PC-9 (cell line): Measurements from ENCODE around the gene COMMD9. TPM values are rescaled to one million over a fixed set of nuclear protein-coding genes. Genes with fewer than 3 reads are reported as not detected.

ENCODE experiments used
- BruUV-seq: library from RNA; stranded (reverse); fragments of 400-500 nt; replicated peaks from 2 replicates; lab custom pipeline; 2021; lab: Mats Ljungman, UMichigan
- CTCF ChIA-PET: fragments of 300-600 bp; sonication (Branson Sonifier 250); formaldehyde crosslinking; loops from one replicate; lab custom pipeline; 2022; ENCODE audit warnings: antibody characterized with exemption; lab: Charles Lee
- POLR2A ChIA-PET: fragments of 300-600 bp; sonication (Branson Sonifier 250); formaldehyde crosslinking; loops from one replicate; lab custom pipeline; 2022; ENCODE audit warnings: antibody characterized with exemption; ENCODE audit not compliant: unreplicated experiment; lab: Charles Lee
- DNase-seq, 2 experiments: peaks; one replicate each; pipeline versions ENCODE4 v3.0.0 to v3.0.0-alpha.2; 2015 to 2022; ENCODE audit warnings: mixed read lengths in 1 of 2
- H2AFZ ChIP-seq: fragments of 200-600 bp; sonication (generic); 2 replicates; pipeline ENCODE4 v1.8.1; 2017; ENCODE audit warnings: antibody characterized with exemption
- H3F3A ChIP-seq: fragments of 200-600 bp; sonication (generic); 2 replicates; pipeline ENCODE4 v1.8.1; 2017; ENCODE audit warnings: antibody characterized with exemption, mild to moderate bottlenecking, low read depth; ENCODE audit not compliant: insufficient read depth
- H3K27ac ChIP-seq: fragments of 200-600 bp; sonication (generic); 2 replicates; pipeline ENCODE4 v1.6.1; 2016; ENCODE audit warnings: mixed run types
- H3K27me3 ChIP-seq: fragments of 200-600 bp; sonication (generic); 2 replicates; pipeline ENCODE4 v1.6.1; 2016; ENCODE audit warnings: low read depth, mixed run types; ENCODE audit not compliant: insufficient read depth
- H3K36me3 ChIP-seq: fragments of 200-600 bp; sonication (generic); 2 replicates; pipeline ENCODE4 v1.6.1; 2016; ENCODE audit warnings: low read depth, mixed run types
- H3K4me1 ChIP-seq: fragments of 200-600 bp; sonication (generic); replicated peaks from 2 replicates; pipeline ENCODE4 v1.6.1; 2016; ENCODE audit warnings: mixed run types; ENCODE audit not compliant: insufficient read depth
- H3K4me2 ChIP-seq: fragments of 200-600 bp; sonication (generic); 2 replicates; pipeline ENCODE4 v1.6.1; 2017; ENCODE audit warnings: mixed run types
- H3K4me3 ChIP-seq: fragments of 200-600 bp; sonication (generic); 2 replicates; pipeline ENCODE4 v1.6.1; 2016; ENCODE audit warnings: mixed run types
- H3K79me2 ChIP-seq: fragments of 200-600 bp; sonication (generic); 2 replicates; pipeline ENCODE4 v1.6.1; 2017; ENCODE audit warnings: low read depth, mixed run types
- H3K9me2 ChIP-seq: fragments of 200-600 bp; sonication (generic); 2 replicates; pipeline ENCODE4 v1.8.1; 2017; ENCODE audit warnings: mild to moderate bottlenecking; ENCODE audit not compliant: insufficient read depth
- H3K9me3 ChIP-seq: fragments of 200-600 bp; sonication (generic); 2 replicates; pipeline ENCODE4 v1.8.1; 2016; ENCODE audit warnings: low read depth; ENCODE audit not compliant: insufficient read depth
- H4K20me1 ChIP-seq: fragments of 200-600 bp; sonication (generic); 2 replicates; pipeline ENCODE4 v1.8.1; 2017; ENCODE audit not compliant: insufficient read depth
- EZH2 ChIP-seq: fragments of 200-600 bp; sonication (generic); IDR thresholded peaks from 2 replicates; pipeline ENCODE4 v1.8.0; 2017; ENCODE audit warnings: antibody characterized with exemption, low read depth
- intact Hi-C: fragments of 100-400 bp; cut with micrococcal nuclease; formaldehyde crosslinking; loops from one replicate; pipeline ENCODE4 v1.10.0; 2022; ENCODE audit not compliant: unreplicated experiment
- total RNA-seq: library from RNA; stranded (reverse); gene quantifications from 2 replicates; pipeline ENCODE4 v1.2.3, GENCODE V29; 2021
- TF ChIP-seq, protein P1 (sequence below): fragments of 200-600 bp; sonication (generic); conservative IDR thresholded peaks from 2 replicates; pipeline ENCODE4 v1.6.1; 2017; ENCODE audit warnings: mixed run types, antibody characterized with exemption, mild to moderate bottlenecking, moderate library complexity

The COMMD9 gene
- total RNA-seq, 1 experiment from 2014 or later = 77.5 TPM

- Histone ChIP-seq H3K4me1 (peaks cover 19% of the 10 kb centered on the region), H3K9me2 (no peaks in the 10 kb centered on the region), H4K20me1 (no peaks in the 10 kb centered on the region), H2AFZ (no peak overlapping the region), H3K27ac (no peak overlapping the region), H3K9me3 (0 out of 2 replicates have a peak, but pooled peaks cover 6% of the 10 kb centered on the region), H3K79me2 (no peaks in the 10 kb centered on the region), H3F3A (peaks cover 16% of the 10 kb centered on the region; the same call in 1 of the 2 replicates), H3K4me2 (no peak overlapping the region), H3K36me3 (no peaks in the 10 kb centered on the region), H3K4me3 (no peak overlapping the region), H3K27me3 (no peaks in the 10 kb centered on the region)
- DNase-seq = no peak
- TF ChIP-seq, protein P1, sequence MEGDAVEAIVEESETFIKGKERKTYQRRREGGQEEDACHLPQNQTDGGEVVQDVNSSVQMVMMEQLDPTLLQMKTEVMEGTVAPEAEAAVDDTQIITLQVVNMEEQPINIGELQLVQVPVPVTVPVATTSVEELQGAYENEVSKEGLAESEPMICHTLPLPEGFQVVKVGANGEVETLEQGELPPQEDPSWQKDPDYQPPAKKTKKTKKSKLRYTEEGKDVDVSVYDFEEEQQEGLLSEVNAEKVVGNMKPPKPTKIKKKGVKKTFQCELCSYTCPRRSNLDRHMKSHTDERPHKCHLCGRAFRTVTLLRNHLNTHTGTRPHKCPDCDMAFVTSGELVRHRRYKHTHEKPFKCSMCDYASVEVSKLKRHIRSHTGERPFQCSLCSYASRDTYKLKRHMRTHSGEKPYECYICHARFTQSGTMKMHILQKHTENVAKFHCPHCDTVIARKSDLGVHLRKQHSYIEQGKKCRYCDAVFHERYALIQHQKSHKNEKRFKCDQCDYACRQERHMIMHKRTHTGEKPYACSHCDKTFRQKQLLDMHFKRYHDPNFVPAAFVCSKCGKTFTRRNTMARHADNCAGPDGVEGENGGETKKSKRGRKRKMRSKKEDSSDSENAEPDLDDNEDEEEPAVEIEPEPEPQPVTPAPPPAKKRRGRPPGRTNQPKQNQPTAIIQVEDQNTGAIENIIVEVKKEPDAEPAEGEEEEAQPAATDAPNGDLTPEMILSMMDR = no peak
- TF ChIP-seq EZH2 = no peak
- no TSS peak for BruUV-seq
- intact Hi-C loops = no loop called here
- POLR2A ChIA-PET = no interaction called here
- CTCF ChIA-PET = no interaction called here
Measured at GRCh38 chr11:36309779-36310178, 20.6 kb upstream of the COMMD9 start.

DNA sequence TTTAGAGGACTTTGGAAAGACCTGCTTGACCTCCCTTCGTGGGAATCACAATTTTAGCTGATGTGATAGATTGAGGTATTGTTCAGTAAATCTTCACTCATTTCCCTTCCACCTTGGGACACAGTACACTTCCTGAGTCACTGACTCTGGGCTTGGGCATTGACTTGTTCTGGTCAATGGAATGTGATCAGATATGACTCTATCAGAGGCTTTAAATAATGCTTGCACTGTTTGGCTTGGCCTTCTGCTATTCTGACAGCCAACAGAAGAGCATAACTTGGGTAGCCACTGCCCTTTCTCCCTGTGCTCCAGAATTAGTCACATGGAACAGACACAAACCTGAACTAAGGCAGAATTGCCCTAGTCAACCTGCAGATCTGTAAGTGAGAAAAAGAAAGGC, 19.4 kb upstream of the COMMD9 start:
- Histone ChIP-seq H3K4me2 (no peak overlapping the region), H3K27ac (no peak overlapping the region), H4K20me1 (no peaks in the 10 kb centered on the region), H3K27me3 (no peaks in the 10 kb centered on the region), H3K79me2 (no peaks in the 10 kb centered on the region), H3K9me2 (no peaks in the 10 kb centered on the region), H3K36me3 (no peaks in the 10 kb centered on the region), H3K9me3 (0 out of 2 replicates have a peak, but pooled peaks cover 6% of the 10 kb centered on the region), H3K4me1 (peaks cover 28% of the 10 kb centered on the region), H3F3A (peaks cover 16% of the 10 kb centered on the region; the same call in 1 of the 2 replicates), H3K4me3 (no peak overlapping the region), H2AFZ (no peak overlapping the region)
- POLR2A ChIA-PET = interaction anchor here (0.6 kb wide), 1 partner anchor 195 kb away, joined by 6 read pairs; no protein-coding TSS in a partner anchor
- intact Hi-C loops = no loop called here
- no TSS peak for BruUV-seq
- DNase-seq = no peak
- CTCF ChIA-PET = no interaction called here
- TF ChIP-seq EZH2 = no peak
- TF ChIP-seq, protein P1 = no peak

- BruUV-seq = no TSS peak
- Histone ChIP-seq H3K9me3 (0 out of 2 replicates have a peak, but pooled peaks cover 6% of the 10 kb centered on the region), H3K36me3 (no peaks in the 10 kb centered on the region), H2AFZ (no peak overlapping the region), H4K20me1 (no peaks in the 10 kb centered on the region), H3K9me2 (no peaks in the 10 kb centered on the region), H3K27ac (no peak overlapping the region), H3K27me3 (no peaks in the 10 kb centered on the region), H3F3A (peaks cover 2% of the 10 kb centered on the region; the same call in 1 of the 2 replicates), H3K4me1 (peaks cover 14% of the 10 kb centered on the region), H3K4me2 (no peak overlapping the region), H3K4me3 (no peak overlapping the region), H3K79me2 (no peaks in the 10 kb centered on the region)
- ChIA-PET CTCF (no interaction called here), POLR2A (no interaction called here)
- intact Hi-C loops = no loop called here
- no peak for TF ChIP-seq EZH2
- TF ChIP-seq, protein P1 = peak; percentile 53
- DNase-seq = no peak
Measured at GRCh38 chr11:36306888-36307287, 17.7 kb upstream of the COMMD9 start.
